PFSK-1 (cell line): ENCODE data around the gene BRD3OS.

ENCODE experiments used
- POLR2AphosphoS5 ChIP-seq: IDR thresholded peaks from 2 replicates; pipeline ENCODE4 v1.6.1; 2012; ENCODE audit warnings: low read depth, mild to moderate bottlenecking, control low read depth, low read length, moderate library complexity
- REST ChIP-seq, 2 experiments: IDR thresholded peaks; 2 replicates each; pipeline versions ENCODE4 v1.6.1 to v1.8.0; 2011 to 2012; ENCODE audit warnings: low read depth in 2 of 2, low read length in 2 of 2, control low read depth in 1 of 2, inconsistent platforms in 1 of 2, mild to moderate bottlenecking in 1 of 2, moderate library complexity in 1 of 2; ENCODE audit not compliant: insufficient read depth in 1 of 2
- SIN3A ChIP-seq: IDR thresholded peaks from 2 replicates; pipeline ENCODE4 v1.6.1; 2012; ENCODE audit warnings: mild to moderate bottlenecking, low read length, moderate library complexity, borderline replicate concordance; ENCODE audit not compliant: insufficient read depth
- TAF1 ChIP-seq: IDR thresholded peaks from 2 replicates; pipeline ENCODE4 v1.6.1; 2012; ENCODE audit warnings: low read length, control low read depth, borderline replicate concordance; ENCODE audit not compliant: insufficient read depth

- no peak for TF ChIP-seq POLR2AphosphoS5
- no peak for TF ChIP-seq REST (IDR thresholded peaks at IDR 0.05; ENCODE audit: insufficient read depth in 1 of 2, low read depth in 2 of 2, low read length in 2 of 2)
- no peak for TF ChIP-seq SIN3A
- no peak for TF ChIP-seq TAF1
Measured at GRCh38 chr9:134052491-134052890, 27.2 kb downstream of the BRD3OS start.
